NT2/D1 (cell line): ENCODE results near the gene IGHMBP2.

Experiments
- DNase-seq: peaks from one replicate; pipeline ENCODE4 v3.0.0-alpha.2; 2011; ENCODE audit warnings: low read depth, low spot score
- H3K27me3 ChIP-seq: 2 replicates; pipeline ENCODE4 v1.6.0; 2011; ENCODE audit warnings: mild to moderate bottlenecking; ENCODE audit not compliant: insufficient read length, insufficient read depth
- H3K36me3 ChIP-seq: 2 replicates; pipeline ENCODE4 v1.6.1; 2011; ENCODE audit warnings: mild to moderate bottlenecking, low read length, mixed read lengths; ENCODE audit not compliant: insufficient read depth, insufficient read length
- H3K4me1 ChIP-seq: 2 replicates; pipeline ENCODE4 v1.5.1; 2011; ENCODE audit not compliant: insufficient read depth, insufficient read length
- H3K4me3 ChIP-seq: 2 replicates; pipeline ENCODE4 v1.5.1; 2011; ENCODE audit warnings: low read depth; ENCODE audit not compliant: insufficient read length
- H3K9ac ChIP-seq: 2 replicates; pipeline ENCODE4 v1.6.0; 2011; ENCODE audit warnings: low read depth; ENCODE audit not compliant: insufficient read length
- H3K9me3 ChIP-seq: 2 replicates; pipeline ENCODE4 v1.5.1; 2011; ENCODE audit warnings: mild to moderate bottlenecking, low read length; ENCODE audit not compliant: insufficient read depth
- SUZ12 ChIP-seq: IDR thresholded peaks from 2 replicates; pipeline ENCODE4 v1.6.1; 2011; ENCODE audit not compliant: insufficient read length, insufficient read depth; ENCODE audit errors: extremely low read depth
- YY1 ChIP-seq: IDR thresholded peaks from 2 replicates; pipeline ENCODE4 v1.6.1; 2011; ENCODE audit not compliant: insufficient read length, insufficient read depth
- ZNF274 ChIP-seq: IDR thresholded peaks from 2 replicates; pipeline ENCODE4 v1.6.1; 2011; ENCODE audit warnings: mild to moderate bottlenecking, low read depth, low read length

IGHMBP2 gene

GRCh38 chr11:68942751-68943271, 39.1 kb downstream of the IGHMBP2 start:
- no peak for DNase-seq
- no peak for TF ChIP-seq ZNF274
- no peaks in the 10 kb centered on the region for H3K27me3 ChIP-seq
- H3K4me1 ChIP-seq, result peaks cover 4% of the 10 kb centered on the region
- no peak overlapping the region for H3K9ac ChIP-seq
- H3K4me3 ChIP-seq, result no peak overlapping the region
- H3K9me3 ChIP-seq, result no peaks in the 10 kb centered on the region
- peaks cover 36% of the 10 kb centered on the region for H3K36me3 ChIP-seq

GRCh38 chr11:68946416-68947090, 42.9 kb downstream of the IGHMBP2 start:
- no peaks in the 10 kb centered on the region for H3K9me3 ChIP-seq
- DNase-seq, result no peak
- no peaks in the 10 kb centered on the region for H3K27me3 ChIP-seq
- no peak overlapping the region for H3K9ac ChIP-seq
- peaks cover 9% of the 10 kb centered on the region for H3K4me1 ChIP-seq
- peaks cover 5% of the 10 kb centered on the region for H3K36me3 ChIP-seq
- no peak for TF ChIP-seq ZNF274
- H3K4me3 ChIP-seq, result no peak overlapping the region

GRCh38 chr11:68947151-68947550, 43.5 kb downstream of the IGHMBP2 start:
- no peak for DNase-seq
- peaks cover 1% of the 10 kb centered on the region for H3K36me3 ChIP-seq
- H3K4me1 ChIP-seq, result peaks cover 9% of the 10 kb centered on the region
- H3K4me3 ChIP-seq, result no peak overlapping the region
- TF ChIP-seq SUZ12 (no peak), ZNF274 (no peak), YY1 (no peak)
- H3K27me3 ChIP-seq, result no peaks in the 10 kb centered on the region
- H3K9ac ChIP-seq, result no peak overlapping the region
- H3K9me3 ChIP-seq, result no peaks in the 10 kb centered on the region

GRCh38 chr11:68948496-68948895, 44.8 kb downstream of the IGHMBP2 start:
- H3K9ac ChIP-seq, result no peak overlapping the region
- no peaks in the 10 kb centered on the region for H3K27me3 ChIP-seq
- DNase-seq, result no peak
- peaks cover 9% of the 10 kb centered on the region for H3K4me1 ChIP-seq
- TF ChIP-seq ZNF274 (no peak), YY1 (no peak), SUZ12 (no peak)
- H3K4me3 ChIP-seq, result no peak overlapping the region
- no peaks in the 10 kb centered on the region for H3K9me3 ChIP-seq
- no peaks in the 10 kb centered on the region for H3K36me3 ChIP-seq

GRCh38 chr11:68948935-68949334, 45.2 kb downstream of the IGHMBP2 start:
- Histone ChIP-seq H3K27me3 (no peaks in the 10 kb centered on the region), H3K36me3 (no peaks in the 10 kb centered on the region), H3K9ac (no peak overlapping the region), H3K4me1 (peaks cover 9% of the 10 kb centered on the region), H3K9me3 (no peaks in the 10 kb centered on the region), H3K4me3 (no peak overlapping the region)
- DNase-seq, result no peak
- no peak for TF ChIP-seq YY1
- TF ChIP-seq ZNF274, result no peak

- Histone ChIP-seq H3K9ac (peak overlapping the region; percentile 61), H3K4me3 (no peak overlapping the region), H3K27me3 (no peaks in the 10 kb centered on the region), H3K9me3 (no peaks in the 10 kb centered on the region), H3K4me1 (peaks cover 9% of the 10 kb centered on the region), H3K36me3 (no peaks in the 10 kb centered on the region)
- no peak for TF ChIP-seq SUZ12
- TF ChIP-seq YY1, result no peak
- no peak for TF ChIP-seq ZNF274
- DNase-seq, result peak; percentile 39
These were observed 46.6 kb downstream of the IGHMBP2 start for GRCh38 chr11:68950270-68950669.

- H3K4me3 ChIP-seq, result no peak overlapping the region
- peak; percentile 35 for DNase-seq
- H3K36me3 ChIP-seq, result no peaks in the 10 kb centered on the region
- no peaks in the 10 kb centered on the region for H3K9me3 ChIP-seq
- no peak overlapping the region for H3K9ac ChIP-seq
- peaks cover 9% of the 10 kb centered on the region for H3K4me1 ChIP-seq
- H3K27me3 ChIP-seq, result no peaks in the 10 kb centered on the region
- TF ChIP-seq SUZ12 (no peak), YY1 (no peak), ZNF274 (no peak)
These were observed 47.1 kb downstream of the IGHMBP2 start for GRCh38 chr11:68950762-68951161.

- no peak overlapping the region for H3K9ac ChIP-seq
- no peaks in the 10 kb centered on the region for H3K9me3 ChIP-seq
- TF ChIP-seq SUZ12 (no peak), YY1 (no peak), ZNF274 (no peak)
- no peak overlapping the region for H3K4me3 ChIP-seq
- no peak for DNase-seq
- peaks cover 5% of the 10 kb centered on the region for H3K4me1 ChIP-seq
- no peaks in the 10 kb centered on the region for H3K36me3 ChIP-seq
- no peaks in the 10 kb centered on the region for H3K27me3 ChIP-seq
These were observed 51.3 kb downstream of the IGHMBP2 start for GRCh38 chr11:68954836-68955606.
